CD4-positive, alpha-beta T cell treated with Interleukin-4 for 4 hours (primary cell): ENCODE measurements around the gene CHADL.
"Not testable (repeated sequence)": the region's sequence is repeated elsewhere in the genome, so short reads cannot be mapped to it uniquely, and the experiment has no call there.

Source experiments
- DNase-seq: peaks from one replicate; pipeline ENCODE4 v3.0.0-alpha.2; 2020

CHADL gene

DNA sequence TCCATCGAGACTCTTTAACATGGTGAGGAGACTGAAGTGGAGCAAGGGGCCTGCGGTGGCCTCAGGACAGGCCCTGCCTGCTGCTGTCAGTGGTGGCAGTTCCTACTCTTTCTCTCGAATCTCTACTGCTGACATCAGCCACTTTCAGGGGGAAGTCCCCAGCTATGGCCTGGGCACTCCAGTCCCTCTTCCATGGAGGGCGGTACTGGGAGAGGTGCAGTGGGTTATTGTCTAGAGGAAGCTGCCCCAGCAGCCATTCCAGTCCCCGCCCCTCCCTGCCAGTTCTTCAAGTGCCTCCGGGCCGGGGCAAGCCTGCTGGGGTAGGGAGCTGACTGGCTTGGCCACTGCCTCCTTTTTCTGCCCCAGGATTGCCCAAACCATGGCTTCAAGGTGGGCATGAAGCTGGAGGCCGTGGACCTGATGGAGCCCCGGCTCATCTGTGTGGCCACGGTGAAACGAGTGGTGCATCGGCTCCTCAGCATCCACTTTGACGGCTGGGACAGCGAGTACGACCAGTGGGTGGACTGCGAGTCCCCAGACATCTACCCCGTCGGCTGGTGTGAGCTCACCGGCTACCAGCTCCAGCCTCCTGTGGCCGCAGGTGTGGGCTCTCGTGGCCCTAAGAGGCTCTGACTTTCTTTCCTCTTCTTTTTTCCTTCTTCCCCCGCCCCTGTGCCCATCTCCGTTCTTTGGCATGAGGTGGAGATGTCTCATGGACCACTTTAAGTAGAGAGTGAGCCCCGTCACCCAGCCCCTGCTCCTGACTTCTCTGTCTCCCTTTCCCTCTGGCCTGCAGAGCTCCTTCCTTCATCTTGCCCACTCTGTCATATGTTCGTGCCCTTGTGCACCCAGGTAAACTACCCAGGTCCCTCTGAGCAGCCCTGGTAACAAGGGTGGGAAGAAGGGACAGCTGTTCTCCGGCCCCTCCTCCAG lies 13.7 kb downstream of the CHADL start:
- no peak for DNase-seq

DNA sequence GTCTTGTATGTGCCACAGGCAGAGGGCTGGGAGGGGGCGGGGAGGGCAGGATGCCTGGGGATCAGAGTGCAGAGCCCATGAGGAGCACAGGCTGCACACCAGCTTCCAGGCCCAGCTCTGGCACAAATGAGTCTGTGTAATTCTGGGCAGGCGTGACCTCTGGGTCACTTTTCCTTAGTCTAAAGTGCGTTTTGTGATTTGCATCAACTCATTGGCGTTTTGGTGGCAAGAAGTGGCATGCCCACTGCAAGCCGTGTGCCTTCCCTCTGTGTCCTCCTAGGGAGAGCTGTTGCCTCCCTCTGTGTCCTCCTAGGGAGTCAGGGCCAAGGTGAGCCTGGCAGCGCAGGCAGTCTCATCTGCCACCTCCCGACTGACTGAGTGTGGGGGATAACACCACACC lies 17.2 kb downstream of the CHADL start:
- no peak for DNase-seq

GRCh38 chr22:41222846-41223507 lies 17.8 kb downstream of the CHADL start:
- DNase-seq = no peak

- DNase-seq = peak; percentile 43
Measured at GRCh38 chr22:41217553-41218157, 23.1 kb downstream of the CHADL start.

DNA sequence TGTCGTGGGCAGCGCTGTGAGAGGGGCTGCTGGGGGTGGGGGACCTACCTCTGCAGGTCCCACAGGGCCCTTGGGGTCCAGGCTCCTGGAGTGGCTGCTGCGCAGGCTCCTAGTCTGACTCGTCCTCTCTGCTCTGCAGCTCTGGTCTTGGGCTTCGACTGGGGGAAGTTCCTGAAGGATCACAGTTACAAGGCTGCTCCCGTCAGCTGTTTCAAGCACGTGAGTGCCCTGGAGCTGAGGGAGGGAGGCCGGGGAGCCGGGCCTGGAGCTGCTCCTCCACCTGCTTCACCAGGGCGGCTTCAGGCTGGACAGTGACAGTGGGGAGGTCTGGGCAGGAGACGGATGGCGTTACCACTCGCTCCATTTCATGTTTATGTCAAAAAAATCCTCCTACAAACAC lies 23.7 kb downstream of the CHADL start:
- no peak for DNase-seq

- no peak for DNase-seq
Measured at GRCh38 chr22:41215926-41216325, 24.8 kb downstream of the CHADL start.

DNA sequence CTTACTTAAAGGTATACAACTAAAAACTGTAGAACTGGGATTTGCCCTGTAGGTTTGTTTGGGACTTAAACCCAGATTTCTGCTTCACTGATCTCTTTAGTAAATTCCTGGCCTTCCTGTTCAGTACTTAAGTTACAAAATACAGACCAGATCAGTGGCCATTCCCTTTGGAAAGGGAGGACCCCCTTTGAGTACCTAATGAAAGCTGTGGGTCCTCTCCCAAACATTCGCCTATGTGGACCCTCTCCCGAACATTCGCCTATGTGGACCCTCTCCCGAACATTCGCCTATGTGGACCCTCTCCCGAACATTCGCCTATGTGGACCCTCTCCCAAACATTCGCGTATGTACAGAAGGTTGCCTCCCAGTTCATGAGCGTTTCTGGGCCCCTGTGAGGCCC lies 25.3 kb downstream of the CHADL start:
- no peak for DNase-seq

DNA sequence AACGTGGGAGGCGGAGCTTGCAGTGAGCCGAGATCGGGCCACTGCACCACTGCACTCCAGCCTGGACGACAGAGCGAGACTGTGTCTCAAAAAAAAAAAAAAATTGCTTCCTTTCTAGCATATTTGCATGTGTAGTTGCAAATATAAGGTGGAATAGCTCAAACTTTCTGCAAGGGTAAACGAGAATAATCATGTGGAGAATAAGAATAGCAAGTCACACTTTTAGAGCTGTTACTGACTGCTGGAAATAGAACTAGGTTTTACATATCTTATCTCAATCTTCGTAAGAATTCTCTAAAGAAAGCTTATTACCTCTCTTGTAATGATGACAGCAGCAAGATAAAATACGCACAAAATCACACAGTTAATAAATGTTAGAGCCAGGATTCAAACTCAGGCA lies 34.0 kb downstream of the CHADL start:
- DNase-seq = no peak

- DNase-seq = peak; percentile 97
Measured at GRCh38 chr22:41204992-41205900, 35.5 kb downstream of the CHADL start, which contains the start of gene L3MBTL2. Gene L3MBTL2 (plus strand): TSS chr22:41205312. CDS start chr22:41205363, 51 bp downstream.

DNA sequence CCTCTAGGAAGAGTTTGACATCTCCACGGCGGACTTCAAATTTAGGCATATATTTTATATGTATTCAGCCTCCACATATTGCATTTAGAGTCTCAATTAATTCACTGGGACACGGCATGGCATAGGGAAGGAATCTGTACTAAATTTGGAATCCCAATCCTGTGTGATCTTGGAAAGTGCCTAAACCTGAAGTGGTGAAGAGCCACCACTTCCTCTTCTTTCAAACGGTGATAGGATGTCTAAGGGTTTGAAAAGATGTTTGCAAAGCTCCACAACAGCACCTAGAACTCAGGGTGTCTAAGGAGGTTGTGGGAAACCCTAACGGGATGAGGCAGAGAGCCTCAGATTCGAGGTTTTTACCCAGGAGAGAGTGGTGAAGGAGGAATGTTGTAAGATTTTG lies 36.7 kb downstream of the CHADL start:
- DNase-seq = no peak

GRCh38 chr22:41203118-41203517 lies 37.6 kb downstream of the CHADL start:
- no peak for DNase-seq

GRCh38 chr22:41201141-41201540 lies 39.6 kb downstream of the CHADL start:
- no peak for DNase-seq

GRCh38 chr22:41198027-41198580 lies 42.6 kb downstream of the CHADL start:
- DNase-seq = peak; percentile 38

DNA sequence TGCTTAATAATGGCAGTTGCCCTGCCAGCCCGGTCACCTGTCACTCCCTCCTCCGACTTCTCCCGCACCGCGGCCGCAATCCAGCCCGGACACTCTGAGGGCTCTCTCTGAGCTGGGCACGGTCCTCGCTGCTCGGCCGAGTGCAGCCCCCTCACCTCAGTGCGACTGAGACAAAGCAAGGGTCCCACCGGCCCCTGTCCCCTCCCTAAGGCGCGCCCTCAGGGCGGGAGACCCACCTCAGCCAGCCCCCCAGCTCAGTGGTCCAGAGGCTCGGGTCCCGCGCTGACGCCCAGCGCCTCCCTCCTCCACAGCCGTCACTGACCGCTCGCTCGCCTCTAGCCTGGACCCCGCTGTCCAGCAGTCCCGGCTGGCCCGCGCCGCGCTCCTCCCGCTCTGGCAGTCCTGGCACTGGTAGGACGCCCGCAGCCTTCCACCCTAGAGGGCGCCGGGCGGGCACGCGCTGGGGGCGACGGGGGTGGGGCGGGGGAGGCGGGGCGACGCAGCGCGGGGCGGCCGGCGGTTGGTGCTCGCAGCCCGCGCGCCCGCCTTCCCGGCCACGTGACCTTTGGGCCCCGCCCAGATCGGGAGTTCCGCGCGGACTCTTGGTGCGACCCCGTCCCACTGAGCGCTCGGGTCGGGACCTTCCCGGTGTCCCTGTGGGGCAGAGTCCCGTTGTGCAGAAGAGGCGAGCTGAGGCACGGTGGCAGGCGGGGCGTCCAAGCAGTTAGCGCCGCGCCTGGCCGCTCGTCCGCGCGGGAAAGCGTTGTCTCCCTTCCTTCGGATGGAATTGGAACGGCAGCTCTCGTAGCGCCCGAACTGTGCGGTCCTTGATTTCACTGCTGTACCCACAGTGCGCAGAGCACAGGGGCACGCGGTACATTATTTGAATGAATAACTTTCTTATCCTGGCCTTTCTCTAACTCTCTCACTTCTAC lies 43.4 kb downstream of the CHADL start:
- peak; percentile 64 for DNase-seq

GRCh38 chr22:41193829-41194228 lies 46.9 kb downstream of the CHADL start:
- DNase-seq = no peak

- no peak for DNase-seq
Measured at GRCh38 chr22:41191467-41191866, 49.3 kb downstream of the CHADL start.

GRCh38 chr22:41184679-41185078 lies 56.1 kb downstream of the CHADL start:
- DNase-seq = no peak

DNA sequence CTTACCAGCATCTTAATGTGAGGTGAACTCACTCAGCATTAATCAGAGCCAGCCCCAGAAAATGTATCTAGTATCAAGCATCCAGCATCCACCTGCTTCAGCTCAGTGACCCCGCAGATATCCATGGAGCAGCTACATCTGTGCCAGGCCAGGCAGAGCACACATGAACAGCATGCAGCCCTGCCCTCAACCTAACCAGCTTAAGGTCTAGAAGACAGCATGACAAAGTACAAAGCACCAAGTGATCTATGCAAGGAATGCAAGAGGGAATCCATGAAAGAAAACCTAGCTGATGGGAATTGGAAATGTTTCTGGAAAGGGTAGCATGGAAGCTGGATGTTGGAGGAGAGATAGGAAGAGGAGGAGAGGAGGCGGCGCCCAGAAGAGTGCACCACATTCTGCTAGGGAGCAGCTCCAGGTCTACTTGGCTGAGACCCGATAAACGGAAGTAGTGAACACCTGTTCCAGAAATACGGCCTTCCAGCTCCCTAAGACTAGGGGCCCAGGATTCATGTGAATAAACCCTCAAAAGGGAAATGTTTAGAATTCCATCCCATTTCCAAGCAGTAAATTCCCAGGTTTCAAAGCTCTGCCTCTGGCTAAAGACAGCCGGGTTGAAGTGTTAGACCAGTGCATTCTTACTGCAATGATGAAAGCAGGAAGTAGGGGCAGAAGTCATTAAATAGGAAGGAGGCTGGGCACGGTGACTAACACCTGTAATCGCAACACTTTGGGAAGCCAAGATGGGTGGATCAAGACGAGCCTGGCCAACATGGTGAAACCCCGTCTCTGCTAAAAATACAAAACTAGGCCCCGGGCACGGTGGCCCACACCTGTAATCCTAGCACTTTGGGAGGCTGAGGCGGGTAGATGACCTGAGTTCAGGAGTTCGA lies 59.1 kb downstream of the CHADL start:
- peak; percentile 6 for DNase-seq

- DNase-seq = no peak
Measured at GRCh38 chr22:41180926-41181325, 59.8 kb downstream of the CHADL start.

DNA sequence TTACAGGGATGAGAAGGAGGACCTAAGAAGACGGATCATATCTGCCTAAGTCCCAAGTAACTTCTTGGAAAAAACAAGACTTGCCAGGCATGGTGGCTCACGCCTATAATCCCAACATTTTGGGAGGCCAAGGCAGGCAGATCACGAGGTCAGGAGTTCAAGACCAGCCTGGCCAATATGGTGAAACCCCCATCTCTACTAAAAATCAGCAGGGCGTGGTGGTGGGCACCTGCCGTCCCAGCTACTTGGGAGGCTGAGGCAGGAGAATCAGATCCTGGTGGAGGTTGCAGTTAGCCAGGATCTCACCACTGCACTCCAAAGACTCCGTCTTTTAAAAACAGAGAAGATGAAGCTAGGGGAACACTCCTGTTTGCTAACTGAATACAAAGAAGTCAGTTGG lies 60.4 kb downstream of the CHADL start:
- not testable (repeated sequence) for DNase-seq
